ENCODE measurements around the gene RPA3. TPM values are rescaled to one million over a fixed set of nuclear protein-coding genes. Genes with fewer than 3 reads are reported as not detected.

The RPA3 gene
- total RNA-seq, 2 donors from 2014 or later = 28.2 to 29.5 TPM

GRCh38 chr7:7751243-7752092, 33.1 kb upstream of the RPA3 start:
- H3K4me3 ChIP-seq = no peak overlapping the region
- WGBS = 68% methylated on average over 3 of the region's 3 CpGs
- H3K9me3 ChIP-seq = no peaks in the 10 kb centered on the region
- no peaks in the 10 kb centered on the region for H3K27me3 ChIP-seq (replicated peaks; ENCODE audit: insufficient read depth)
- TF ChIP-seq CTCF (IDR thresholded peaks at IDR 0.05) = no peak
- no peak for DNase-seq (ENCODE audit: low spot score)
- no peak overlapping the region for H3K27ac ChIP-seq
- no peaks in the 10 kb centered on the region for H3K4me1 ChIP-seq (replicated peaks)
- intact Hi-C loops (cut with DNase I) = no loop called here
- no peaks in the 10 kb centered on the region for H3K36me3 ChIP-seq

GRCh38 chr7:7750571-7751242, 32.3 kb upstream of the RPA3 start:
- no peak for DNase-seq (ENCODE audit: low spot score)
- 77% methylated on average over 2 of the region's 2 CpGs for WGBS
- intact Hi-C loops (cut with DNase I) = no loop called here

GRCh38 chr7:7746458-7746857, 28.1 kb upstream of the RPA3 start:
- Histone ChIP-seq H3K27ac (no peak overlapping the region), H3K4me1 (replicated peaks) (no peaks in the 10 kb centered on the region), H3K36me3 (no peaks in the 10 kb centered on the region), H3K4me3 (no peak overlapping the region), H3K27me3 (replicated peaks; ENCODE audit: insufficient read depth) (no peaks in the 10 kb centered on the region), H3K9me3 (no peaks in the 10 kb centered on the region)
- intact Hi-C loops (cut with DNase I) = no loop called here
- DNase-seq (ENCODE audit: low spot score) = no peak
- 33% methylated on average over 4 of the region's 4 CpGs for WGBS
- TF ChIP-seq CTCF (IDR thresholded peaks at IDR 0.05) (no peak), POLR2A (IDR thresholded peaks at IDR 0.05) (no peak), POLR2AphosphoS5 (IDR thresholded peaks at IDR 0.05) (no peak)

More at GRCh38 chr7:7750571-7751242, 32.3 kb upstream of the RPA3 start:
- no peak overlapping the region for H3K4me3 ChIP-seq
- H3K27ac ChIP-seq = no peak overlapping the region
- no peak for TF ChIP-seq CTCF (IDR thresholded peaks at IDR 0.05)
- no peak for TF ChIP-seq POLR2A (IDR thresholded peaks at IDR 0.05)
- TF ChIP-seq POLR2AphosphoS5 (IDR thresholded peaks at IDR 0.05) = no peak
- H3K27me3 ChIP-seq (replicated peaks; ENCODE audit: insufficient read depth) = no peaks in the 10 kb centered on the region
- H3K4me1 ChIP-seq (replicated peaks) = no peaks in the 10 kb centered on the region
- H3K9me3 ChIP-seq = no peaks in the 10 kb centered on the region
- no peaks in the 10 kb centered on the region for H3K36me3 ChIP-seq

GRCh38 chr7:7745966-7746365, 27.6 kb upstream of the RPA3 start:
- no peaks in the 10 kb centered on the region for H3K9me3 ChIP-seq
- WGBS = 98% methylated on average over 4 of the region's 4 CpGs
- intact Hi-C loops (cut with DNase I) = no loop called here

More at GRCh38 chr7:7745966-7746365, 27.6 kb upstream of the RPA3 start:
- no peak for DNase-seq (ENCODE audit: low spot score)
- Histone ChIP-seq H3K36me3 (no peaks in the 10 kb centered on the region), H3K4me1 (replicated peaks) (no peaks in the 10 kb centered on the region), H3K27ac (no peak overlapping the region), H3K27me3 (replicated peaks; ENCODE audit: insufficient read depth) (no peaks in the 10 kb centered on the region), H3K4me3 (no peak overlapping the region)
- TF ChIP-seq POLR2AphosphoS5 (IDR thresholded peaks at IDR 0.05) (no peak), POLR2A (IDR thresholded peaks at IDR 0.05) (no peak), CTCF (IDR thresholded peaks at IDR 0.05) (no peak)

All from prostate gland (tissue), 2 donors.